Spleen (tissue), 11 donors: ENCODE results near the gene MRPL32. TPM values are rescaled to one million over a fixed set of nuclear protein-coding genes. Genes with fewer than 3 reads are reported as not detected.

Experiments
- DNase-seq: peaks from one replicate; pipeline ENCODE4 v3.0.0-alpha.2; 2020
- H3K27ac ChIP-seq, 8 donors: fragments of 200-600 bp; sonication (generic) in 7 of 8; 1 replicate in 4 of 8; 2 replicates in 4 of 8; pipeline versions ENCODE4 v1.5.0 to v1.8.0; 2016 to 2021; ENCODE audit warnings: inconsistent platforms in 4 of 8, mild to moderate bottlenecking in 4 of 8, moderate library complexity in 1 of 8
- H3K27me3 ChIP-seq, 7 donors: fragments of 200-600 bp; sonication (generic) in 6 of 7; replicated peaks in 1 of 7; 1 replicate in 4 of 7; 2 replicates in 3 of 7; pipeline versions ENCODE4 v1.5.0 to v1.8.0; 2016 to 2021; ENCODE audit warnings: inconsistent platforms in 3 of 7, mild to moderate bottlenecking in 1 of 7
- H3K36me3 ChIP-seq, 6 donors: fragments of 200-600 bp; sonication (generic) in 5 of 6; 1 replicate in 4 of 6; 2 replicates in 2 of 6; pipeline versions ENCODE4 v1.5.0 to v1.8.0; 2016 to 2021; ENCODE audit warnings: inconsistent platforms in 2 of 6
- H3K4me1 ChIP-seq, 6 donors: fragments of 200-600 bp; sonication (generic) in 5 of 6; 1 replicate in 3 of 6; 2 replicates in 3 of 6; pipeline versions ENCODE4 v1.5.0 to v1.8.0; 2016 to 2021; ENCODE audit warnings: inconsistent platforms in 3 of 6
- H3K4me3 ChIP-seq, 8 donors: fragments of 200-600 bp; sonication (generic) in 7 of 8; 1 replicate in 4 of 8; 2 replicates in 4 of 8; pipeline versions ENCODE4 v1.5.0 to v1.8.0; 2016 to 2021; ENCODE audit warnings: inconsistent platforms in 4 of 8, mild to moderate bottlenecking in 4 of 8, moderate library complexity in 2 of 8
- H3K9me3 ChIP-seq, 8 donors: fragments of 200-600 bp; sonication (generic) in 7 of 8; 1 replicate in 4 of 8; 2 replicates in 4 of 8; pipeline versions ENCODE4 v1.5.0 to v1.8.0; 2016 to 2021; ENCODE audit warnings: inconsistent platforms in 4 of 8
- POLR2A ChIP-seq, 3 donors: fragments of 450-650 bp; IDR thresholded peaks; one replicate each; pipeline ENCODE4 v1.5.1; 2017; ENCODE audit warnings: antibody characterized with exemption in 3 of 3, mild to moderate bottlenecking in 1 of 3
- POLR2AphosphoS5 ChIP-seq, 3 donors: sonication (generic); formaldehyde crosslinking; IDR thresholded peaks; one replicate each; pipeline ENCODE4 v1.5.1; 2017; ENCODE audit warnings: antibody characterized with exemption in 3 of 3
- WGBS, 5 donors: extraction: QIAGEN DNeasy Blood & Tissue Kit in 3 of 5; methylation state at CpG; one replicate each; pipeline versions ENCODE4 v1.1.5 to v1.1.7; 2013 to 2018; 5-methylcytosine and 5-hydroxymethylcytosine counted together
- intact Hi-C: fragments of 100-400 bp; cut with DNase I; formaldehyde crosslinking; loops from one replicate; pipeline ENCODE4 v1.15.0; 2023; ENCODE audit warnings: low total_unique reads
- polyA plus RNA-seq, 3 donors: library from polyadenylated mRNA; stranded (reverse); fragments of 200-250 nt; gene quantifications; one replicate each; pipeline ENCODE4 v1.2.1, GENCODE V29; 2013
- total RNA-seq, 7 donors: library from RNA; depleted of rRNA in 3 of 7; stranded (reverse); fragments of >200 nt in 3 of 7; fragmentation: NEBNext Ultra II Directional in 4 of 7; extraction: Animal tissue kit (Norgen Biotek cat#: 25700) in 4 of 7; gene quantifications; one replicate each; pipeline versions ENCODE4 v1.1.0 to v1.2.1, GENCODE V29; 2016 to 2021
- TF ChIP-seq, protein P1 (sequence below), 11 experiments: fragments of 200-600 bp in 7 of 11; fragments of 450-650 bp in 4 of 11; sonication (generic) in 4 of 11; IDR thresholded peaks in 8 of 11; conservative IDR thresholded peaks in 3 of 11; 1 replicate in 7 of 11; 2 replicates in 4 of 11; pipeline versions ENCODE4 v1.4.0 to v1.8.0; 2016 to 2021; ENCODE audit warnings: antibody characterized with exemption in 11 of 11, inconsistent platforms in 4 of 11, mild to moderate bottlenecking in 1 of 11
- donor health status: healthy with polysubstance abuse.
- donor health status: DM: no; HTN: no; CAD: no; lungs with moderate emphysema.
- donor health status: DM: no; HTN: no; CAD: no.
- donor health status: Bipolar disorder and iron deficiency.
- donor health status: healthy.
- donor health status: DM: no; HTN: no; CAD: no.
- donor health status: DM: yes; HTN: yes; CAD: no.

MRPL32 gene
- total and polyA plus RNA-seq, 10 donors: 27.7 to 59.4 (median 36.9) TPM

DNA sequence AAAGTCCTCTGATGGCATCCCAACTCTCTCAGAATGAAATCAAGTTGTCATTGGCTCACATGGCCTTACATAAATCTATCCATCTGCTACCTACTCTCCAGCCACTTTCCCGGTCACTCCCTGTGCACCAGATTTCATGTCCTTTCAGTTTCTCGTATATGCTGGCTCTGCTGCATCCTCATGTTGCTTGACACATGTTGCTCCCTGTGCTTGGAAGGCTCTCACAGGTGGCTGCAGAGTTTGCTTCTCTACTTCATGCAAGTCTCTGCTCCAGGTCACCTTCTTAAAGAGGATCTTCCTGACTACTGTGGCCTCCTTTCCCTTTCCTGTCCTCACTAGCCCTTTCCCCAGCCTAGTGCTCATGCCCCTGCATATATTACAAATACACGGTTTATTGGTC, 48.3 kb downstream of the MRPL32 start:
- Histone ChIP-seq H3K4me1 (no peaks in the 10 kb centered on the region), H3K4me3 (no peak overlapping the region), H3K36me3 (no peaks in the 10 kb centered on the region), H3K27me3 (no peaks in the 10 kb centered on the region), H3K27ac (no peak overlapping the region), H3K9me3 (peaks cover 0 to 15% (median 9%) of the 10 kb centered on the region in 8 donors)
- no peak for DNase-seq
- intact Hi-C loops: no loop called here
- TF ChIP-seq POLR2A (IDR thresholded peaks at IDR 0.05) (no peak), POLR2AphosphoS5 (IDR thresholded peaks at IDR 0.05) (no peak)
- TF ChIP-seq, protein P1, sequence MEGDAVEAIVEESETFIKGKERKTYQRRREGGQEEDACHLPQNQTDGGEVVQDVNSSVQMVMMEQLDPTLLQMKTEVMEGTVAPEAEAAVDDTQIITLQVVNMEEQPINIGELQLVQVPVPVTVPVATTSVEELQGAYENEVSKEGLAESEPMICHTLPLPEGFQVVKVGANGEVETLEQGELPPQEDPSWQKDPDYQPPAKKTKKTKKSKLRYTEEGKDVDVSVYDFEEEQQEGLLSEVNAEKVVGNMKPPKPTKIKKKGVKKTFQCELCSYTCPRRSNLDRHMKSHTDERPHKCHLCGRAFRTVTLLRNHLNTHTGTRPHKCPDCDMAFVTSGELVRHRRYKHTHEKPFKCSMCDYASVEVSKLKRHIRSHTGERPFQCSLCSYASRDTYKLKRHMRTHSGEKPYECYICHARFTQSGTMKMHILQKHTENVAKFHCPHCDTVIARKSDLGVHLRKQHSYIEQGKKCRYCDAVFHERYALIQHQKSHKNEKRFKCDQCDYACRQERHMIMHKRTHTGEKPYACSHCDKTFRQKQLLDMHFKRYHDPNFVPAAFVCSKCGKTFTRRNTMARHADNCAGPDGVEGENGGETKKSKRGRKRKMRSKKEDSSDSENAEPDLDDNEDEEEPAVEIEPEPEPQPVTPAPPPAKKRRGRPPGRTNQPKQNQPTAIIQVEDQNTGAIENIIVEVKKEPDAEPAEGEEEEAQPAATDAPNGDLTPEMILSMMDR (IDR thresholded peaks at IDR 0.05 in 8 of 11, conservative IDR thresholded peaks at IDR 0.05 in 3 of 11): no peak
- 71 to 86% (median 79%) methylated on average over 3 of the region's 3 CpGs for WGBS, 5 donors

DNA sequence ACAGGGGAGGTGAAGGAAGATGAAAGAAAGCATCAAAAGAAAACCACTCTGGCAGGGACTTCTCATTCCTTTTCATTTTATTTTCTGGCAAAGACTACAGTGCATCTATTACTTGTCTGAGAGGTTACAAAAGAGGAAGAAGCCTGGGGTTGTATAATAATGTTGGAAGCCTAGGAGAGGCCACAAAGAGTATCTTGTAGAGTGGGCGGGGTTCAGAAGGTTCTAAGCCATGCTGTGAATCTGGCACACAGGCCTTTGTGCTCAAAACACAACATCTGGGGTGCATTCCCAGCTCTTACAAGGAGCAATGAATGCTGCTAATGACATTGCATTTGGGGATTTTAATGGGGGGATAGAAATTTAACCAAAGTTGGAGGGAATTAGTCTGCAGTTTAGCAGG, 49.4 kb downstream of the MRPL32 start:
- Histone ChIP-seq H3K4me1 (no peaks in the 10 kb centered on the region), H3K4me3 (no peak overlapping the region), H3K9me3 (peaks cover 0 to 15% (median 9%) of the 10 kb centered on the region in 8 donors), H3K36me3 (no peaks in the 10 kb centered on the region), H3K27me3 (no peaks in the 10 kb centered on the region), H3K27ac (no peak overlapping the region)
- no peak for DNase-seq
- 82 to 100% (median 92%) methylated on average over 1 of the region's 1 CpG for whole genome bisulfite sequencing, 5 donors
- TF ChIP-seq POLR2A (IDR thresholded peaks at IDR 0.05) (no peak), POLR2AphosphoS5 (IDR thresholded peaks at IDR 0.05) (no peak)
- TF ChIP-seq, protein P1 (IDR thresholded peaks at IDR 0.05 in 8 of 11, conservative IDR thresholded peaks at IDR 0.05 in 3 of 11): no peak
- intact Hi-C loops: no loop called here

- Histone ChIP-seq H3K4me3 (no peak overlapping the region), H3K27ac (no peak overlapping the region), H3K9me3 (peaks cover 0 to 15% (median 9%) of the 10 kb centered on the region in 8 donors), H3K36me3 (no peaks in the 10 kb centered on the region), H3K27me3 (no peaks in the 10 kb centered on the region), H3K4me1 (no peaks in the 10 kb centered on the region)
- no peak for DNase-seq
- intact Hi-C loops: no loop called here
- 75 to 96% (median 87%) methylated on average over 3 of the region's 3 CpGs for WGBS, 5 donors
- TF ChIP-seq, protein P1 (IDR thresholded peaks at IDR 0.05 in 8 of 11, conservative IDR thresholded peaks at IDR 0.05 in 3 of 11): no peak
- TF ChIP-seq POLR2A (IDR thresholded peaks at IDR 0.05) (no peak), POLR2AphosphoS5 (IDR thresholded peaks at IDR 0.05) (no peak)
Measured at GRCh38 chr7:42982604-42983115, 50.5 kb downstream of the MRPL32 start.

DNA sequence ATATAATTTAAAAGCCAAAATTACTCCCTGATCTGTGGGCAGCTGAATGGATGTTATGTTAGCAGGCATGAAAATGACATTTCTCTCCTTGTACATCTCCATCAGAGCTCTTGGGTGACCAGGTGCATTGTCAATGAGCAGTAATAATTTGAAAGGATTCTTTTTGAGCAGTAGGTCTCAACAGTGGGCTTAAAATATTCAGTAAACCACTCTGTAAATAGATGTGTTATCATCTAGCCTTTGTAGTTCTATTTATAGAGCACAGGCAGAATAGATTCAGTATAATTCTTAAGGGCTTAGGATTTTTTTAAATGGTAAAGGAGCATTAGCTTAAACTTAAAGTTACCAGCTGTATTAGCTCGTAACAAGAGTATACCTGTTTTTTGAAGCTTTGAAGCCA, 52.0 kb downstream of the MRPL32 start:
- Histone ChIP-seq H3K27ac (no peak overlapping the region), H3K4me1 (no peaks in the 10 kb centered on the region), H3K4me3 (no peak overlapping the region), H3K36me3 (no peaks in the 10 kb centered on the region), H3K27me3 (no peaks in the 10 kb centered on the region), H3K9me3 (peaks cover 0 to 15% (median 9%) of the 10 kb centered on the region in 8 donors)
- intact Hi-C loops: no loop called here
- WGBS, 5 donors: 79 to 97% (median 85%) methylated on average over 1 of the region's 1 CpG
- DNase-seq: no peak
- TF ChIP-seq, protein P1 (IDR thresholded peaks at IDR 0.05 in 8 of 11, conservative IDR thresholded peaks at IDR 0.05 in 3 of 11): no peak
- TF ChIP-seq POLR2A (IDR thresholded peaks at IDR 0.05): no peak
- no peak for TF ChIP-seq POLR2AphosphoS5 (IDR thresholded peaks at IDR 0.05)
